Stimulated activated CD4-positive, alpha-beta T cell treated with anti-CD3 and anti-CD28 coated beads, TNF-alpha, amount 100 ng/mL, for 1 hour (primary cell): ENCODE data around the gene AADACL2.
"Not testable (repeated sequence)": the region's sequence is repeated elsewhere in the genome, so short reads cannot be mapped to it uniquely, and the experiment has no call there.

ENCODE experiments used
- DNase-seq, 3 donors: peaks; one replicate each; pipeline ENCODE4 v3.0.0-alpha.2; 2020; ENCODE audit warnings: low read depth in 3 of 3, low spot score in 1 of 3

The AADACL2 gene

DNA sequence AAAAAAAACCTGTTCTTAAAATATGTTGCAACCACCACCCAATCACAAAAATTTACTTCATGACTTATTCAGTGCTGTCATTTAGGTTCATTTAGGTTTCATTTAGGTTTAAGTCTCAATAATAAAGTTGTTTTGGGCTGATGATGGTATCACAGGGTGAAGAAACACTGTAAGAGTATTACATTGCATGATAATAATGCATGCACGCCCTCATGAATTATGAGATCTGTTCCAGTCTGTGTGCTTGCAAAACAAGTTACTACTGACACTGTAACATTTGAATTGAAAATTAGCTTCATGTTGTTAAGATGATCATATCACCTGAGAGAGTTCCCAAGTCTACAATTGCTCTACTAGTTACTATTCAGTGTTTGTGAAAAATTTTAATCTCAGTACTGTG lies at the start of gene AADACL2:
AADACL2 (plus strand) TSS at position 315 of the 400 bp plus-strand sequence. CDS start 109 bp downstream, outside the sequence.
- DNase-seq: no peak

DNA sequence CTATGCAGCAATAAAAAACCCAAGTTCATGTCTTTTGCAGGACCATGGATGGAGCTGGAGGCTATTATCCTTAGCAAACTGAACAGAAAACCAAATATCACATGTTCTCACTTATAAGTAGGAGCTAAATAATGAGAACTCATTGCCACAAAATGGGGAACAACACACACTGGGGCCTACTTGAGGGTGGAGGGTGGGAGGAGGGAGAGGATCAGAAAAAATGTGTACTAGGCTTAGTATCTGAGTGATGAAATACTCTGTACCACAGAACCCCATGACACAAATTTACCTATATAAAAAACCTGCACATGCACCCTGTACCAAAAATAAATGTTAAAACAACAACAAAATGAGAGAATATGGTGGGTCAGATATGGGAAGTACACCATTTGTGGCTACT lies 49.6 kb upstream of the AADACL2 start:
- DNase-seq: no peak

DNA sequence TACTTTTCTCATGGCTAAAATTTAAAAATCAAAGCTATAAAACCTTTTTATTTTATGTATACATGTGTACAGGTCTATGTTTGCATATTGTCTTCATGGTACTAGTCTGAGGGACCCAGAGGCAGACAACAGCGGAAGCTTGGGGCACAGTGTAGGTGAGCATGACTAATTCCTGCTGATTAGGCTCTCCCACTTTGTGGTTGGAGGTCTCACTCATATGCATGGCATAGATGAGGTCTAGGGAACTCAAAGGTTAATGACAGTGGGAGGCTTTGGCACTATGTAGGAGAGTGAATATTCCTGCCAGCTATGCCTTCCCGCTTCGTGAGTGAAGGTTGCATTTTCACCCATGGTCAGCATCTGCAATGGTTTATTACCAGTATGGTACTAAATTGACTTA lies 47.5 kb upstream of the AADACL2 start:
- no peak for DNase-seq

GRCh38 chr3:151687076-151687475 lies 46.7 kb upstream of the AADACL2 start:
- no peak for DNase-seq

DNA sequence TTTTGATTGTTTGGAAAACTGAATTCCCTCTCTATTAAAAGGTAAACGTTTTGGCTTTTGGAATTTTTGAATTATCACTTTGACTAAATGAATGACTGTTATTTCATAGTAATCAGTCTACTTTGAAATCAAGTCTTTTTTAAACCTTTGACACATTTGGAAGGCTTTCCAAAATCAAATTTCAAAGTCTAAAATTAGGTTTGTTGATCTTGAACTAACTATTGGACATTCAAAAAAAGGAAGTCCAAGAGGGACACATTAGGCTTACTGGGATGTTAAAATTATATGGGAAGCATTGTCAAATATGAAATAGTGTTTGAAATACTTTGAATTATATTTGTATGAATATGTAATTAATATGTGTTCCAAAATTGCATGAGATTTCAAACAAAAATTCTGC lies 45.2 kb upstream of the AADACL2 start:
- no peak for DNase-seq

- no peak for DNase-seq
Measured at GRCh38 chr3:151690645-151691044, 43.1 kb upstream of the AADACL2 start.

DNA sequence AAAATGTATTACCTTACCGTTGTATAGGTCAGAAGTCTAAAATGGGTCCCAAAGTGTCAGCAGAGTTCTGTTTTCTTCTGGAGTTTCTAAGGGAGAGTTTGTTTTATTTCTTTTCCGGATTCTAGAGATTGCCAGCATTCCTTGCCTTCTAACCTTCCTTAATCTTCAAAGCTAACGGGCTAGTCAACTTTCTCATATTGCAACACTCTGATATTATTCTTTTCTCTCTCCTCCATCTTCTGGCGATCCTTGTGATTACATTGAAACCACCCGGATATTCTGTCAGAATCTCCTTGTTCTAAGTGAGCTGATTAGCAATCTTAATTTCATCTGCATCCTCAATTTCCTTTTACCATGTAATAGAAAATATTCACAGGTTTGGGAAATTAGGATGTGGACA lies 36.2 kb upstream of the AADACL2 start:
- no peak for DNase-seq

GRCh38 chr3:151707216-151707615 lies 26.5 kb upstream of the AADACL2 start:
- no peak for DNase-seq

- no peak for DNase-seq
Measured at GRCh38 chr3:151708868-151709267, 24.9 kb upstream of the AADACL2 start.

- DNase-seq: no peak
Measured at GRCh38 chr3:151709847-151710246, 23.9 kb upstream of the AADACL2 start.

- DNase-seq: no peak
Measured at GRCh38 chr3:151721294-151721693, 12.4 kb upstream of the AADACL2 start.

- no peak for DNase-seq
Measured at GRCh38 chr3:151722856-151723255, 10.9 kb upstream of the AADACL2 start.

DNA sequence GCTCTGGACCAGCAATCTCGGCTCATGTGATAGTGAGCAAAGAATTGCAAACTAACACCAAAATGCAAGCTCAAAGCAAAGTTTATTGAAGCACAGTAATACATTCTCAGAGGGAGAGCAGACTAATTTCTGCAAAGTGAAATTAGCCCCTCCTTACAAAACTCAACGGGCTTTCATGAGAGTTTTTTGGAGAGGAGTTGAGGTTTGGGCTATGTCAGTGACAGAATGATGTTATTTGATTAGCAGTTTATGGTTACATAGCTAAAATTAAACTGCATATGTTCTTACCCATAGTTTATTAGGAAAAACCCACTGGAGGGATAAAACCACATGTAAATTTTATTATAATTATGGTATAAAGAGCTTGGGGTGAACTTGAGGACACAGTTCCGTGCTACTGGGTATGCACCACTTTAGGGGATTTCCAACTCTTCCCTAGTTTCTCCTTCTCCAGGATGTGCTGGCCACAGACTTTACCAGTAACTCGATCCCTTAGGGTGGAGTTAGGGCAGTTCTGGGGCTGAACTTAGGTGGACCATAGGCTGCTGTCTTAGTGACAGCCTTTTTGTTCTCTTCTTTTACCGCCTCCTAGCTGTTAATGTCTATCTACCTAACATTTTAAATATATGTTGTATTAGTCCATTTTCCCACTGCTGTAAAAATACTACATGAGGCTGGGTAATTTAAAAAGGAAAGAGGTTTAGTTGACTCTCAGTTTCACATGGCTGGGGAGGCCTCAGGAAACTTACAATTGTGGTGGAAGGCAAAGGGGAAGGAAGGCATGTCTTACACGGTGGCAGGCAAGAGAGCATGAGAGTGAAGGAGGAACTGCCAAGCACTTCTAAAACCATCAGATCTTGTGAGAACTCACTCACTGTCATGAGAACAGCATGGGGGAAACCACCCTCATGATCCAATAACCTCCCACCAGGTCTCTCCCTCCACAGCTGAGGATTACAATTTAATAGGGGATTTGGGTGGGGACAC lies 8.9 kb upstream of the AADACL2 start:
- no peak for DNase-seq

DNA sequence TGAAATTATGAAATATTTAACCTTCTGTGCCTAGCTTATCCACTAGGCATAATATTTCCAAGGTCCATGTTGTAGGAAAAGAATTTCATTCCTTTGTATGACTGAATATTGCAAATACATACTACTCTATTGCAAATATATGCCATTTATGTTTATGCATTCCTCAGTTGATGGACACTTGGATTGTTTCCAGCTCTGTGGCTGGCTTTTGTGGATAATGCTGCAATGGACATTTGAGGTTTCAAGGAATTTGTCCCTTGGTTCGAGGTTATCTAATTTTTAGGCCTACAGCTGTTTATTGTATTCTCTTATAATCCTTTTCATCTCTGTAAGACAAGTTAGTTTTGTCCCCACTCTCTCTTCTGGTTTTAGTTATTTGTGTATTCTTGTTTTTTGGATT lies 7.7 kb upstream of the AADACL2 start:
- no peak for DNase-seq

DNA sequence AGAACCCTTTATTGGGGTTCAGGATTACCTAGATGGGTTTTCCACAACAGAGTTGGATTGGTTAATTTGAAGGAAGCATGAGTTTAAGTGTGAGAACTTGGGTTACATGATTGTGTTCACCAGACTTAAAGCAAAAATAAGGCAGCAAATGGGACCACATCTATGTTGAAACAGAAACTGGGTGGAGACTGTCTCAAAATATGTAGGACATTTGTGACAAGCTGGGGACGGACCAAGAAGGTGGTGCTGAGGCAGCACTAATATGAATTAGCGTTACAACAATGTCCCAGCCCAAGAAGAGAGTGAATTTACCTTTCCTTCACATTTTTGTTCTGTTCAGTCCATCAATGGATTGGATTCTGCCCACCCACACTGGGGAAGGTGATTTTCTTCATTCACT lies 866 bp upstream of the AADACL2 start:
- no peak for DNase-seq

- DNase-seq: no peak
Measured at GRCh38 chr3:151740581-151740980, 6.9 kb downstream of the AADACL2 start.

GRCh38 chr3:151743855-151744254 lies 10.1 kb downstream of the AADACL2 start:
- DNase-seq: no peak

DNA sequence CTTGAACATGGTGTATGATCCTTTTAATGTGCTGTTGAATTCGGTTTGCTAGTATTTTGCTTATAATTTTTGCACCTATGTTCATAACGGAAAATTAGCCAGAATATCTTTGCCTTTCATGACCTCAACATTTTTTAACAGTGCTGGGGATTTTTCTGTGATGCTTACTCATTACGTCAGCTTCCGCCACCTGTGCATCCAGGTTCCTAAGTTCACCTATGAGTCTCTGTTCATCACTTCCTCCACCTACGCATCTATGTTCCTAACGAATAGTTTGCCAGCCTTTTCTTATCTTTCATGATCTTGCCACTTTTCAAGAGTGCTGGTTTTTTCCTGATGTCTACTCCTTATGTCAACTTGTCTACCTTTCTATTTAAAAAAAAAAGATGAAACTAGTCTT lies 16.5 kb downstream of the AADACL2 start:
- no peak for DNase-seq

GRCh38 chr3:151750678-151751077 lies 17.0 kb downstream of the AADACL2 start:
- no peak for DNase-seq

GRCh38 chr3:151751161-151751560 lies 17.4 kb downstream of the AADACL2 start:
- DNase-seq: no peak

DNA sequence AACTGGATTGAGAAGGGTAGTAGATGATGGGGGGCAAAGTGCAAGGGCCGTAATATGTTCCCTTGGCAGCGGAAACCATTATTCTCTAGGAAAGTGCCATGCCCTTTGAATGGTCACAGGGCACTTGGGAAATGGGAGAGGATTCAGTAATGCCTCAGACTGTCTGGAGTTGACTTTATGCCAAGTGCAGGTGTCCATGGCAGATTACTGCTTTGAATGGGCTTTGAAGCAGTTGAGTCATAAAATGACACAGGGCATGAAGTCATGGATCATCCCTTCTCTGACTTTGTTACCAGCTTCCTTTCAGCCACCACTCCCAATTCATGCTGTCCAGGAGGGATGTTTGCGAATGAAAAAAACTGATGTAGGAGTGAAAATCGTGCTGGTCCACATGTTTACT lies 20.1 kb downstream of the AADACL2 start:
- DNase-seq: no peak

DNA sequence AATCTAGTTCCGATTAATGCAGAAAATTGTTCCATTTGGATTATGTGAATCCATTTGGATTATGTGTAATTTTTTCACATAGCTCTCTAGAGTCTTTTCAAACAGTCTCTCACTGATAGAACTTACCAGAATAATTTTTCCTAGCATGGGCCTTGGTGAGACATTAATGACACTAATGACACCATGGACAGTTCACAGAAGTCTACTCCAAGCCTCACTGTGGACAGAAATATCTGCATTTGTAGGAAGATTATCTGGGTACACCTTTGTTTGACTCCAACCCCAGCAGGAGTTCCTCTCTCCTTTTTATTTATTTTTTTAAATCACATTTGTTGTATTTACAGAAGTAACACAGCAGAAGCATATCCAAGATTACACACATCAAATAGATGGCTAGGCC lies 27.9 kb downstream of the AADACL2 start:
- no peak for DNase-seq

GRCh38 chr3:151764699-151765098 lies 31.0 kb downstream of the AADACL2 start:
- DNase-seq: not testable (repeated sequence)
